ENCODE data around the gene CATSPER1.

DNA sequence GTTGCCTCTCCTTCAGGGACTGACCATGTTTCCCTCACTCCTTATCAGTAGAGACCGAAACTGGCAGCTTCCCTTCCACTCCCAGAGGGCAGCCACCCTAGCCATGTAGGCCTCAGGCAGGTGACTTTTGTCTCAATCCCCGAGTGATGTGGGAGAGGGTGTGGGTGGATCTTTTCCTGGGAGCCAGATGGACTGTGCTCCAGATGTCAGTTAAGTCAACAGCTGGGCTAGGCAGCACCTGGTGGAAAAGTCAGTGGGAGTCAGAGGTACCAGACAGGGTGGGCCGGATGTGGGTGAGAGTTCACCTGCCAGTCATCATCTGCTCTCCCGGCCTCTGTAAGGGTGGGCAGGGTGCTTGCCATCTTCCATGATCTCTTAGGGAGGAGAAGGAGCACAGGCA is 22.1 kb downstream of the CATSPER1 start:
- TF ChIP-seq, protein P1, sequence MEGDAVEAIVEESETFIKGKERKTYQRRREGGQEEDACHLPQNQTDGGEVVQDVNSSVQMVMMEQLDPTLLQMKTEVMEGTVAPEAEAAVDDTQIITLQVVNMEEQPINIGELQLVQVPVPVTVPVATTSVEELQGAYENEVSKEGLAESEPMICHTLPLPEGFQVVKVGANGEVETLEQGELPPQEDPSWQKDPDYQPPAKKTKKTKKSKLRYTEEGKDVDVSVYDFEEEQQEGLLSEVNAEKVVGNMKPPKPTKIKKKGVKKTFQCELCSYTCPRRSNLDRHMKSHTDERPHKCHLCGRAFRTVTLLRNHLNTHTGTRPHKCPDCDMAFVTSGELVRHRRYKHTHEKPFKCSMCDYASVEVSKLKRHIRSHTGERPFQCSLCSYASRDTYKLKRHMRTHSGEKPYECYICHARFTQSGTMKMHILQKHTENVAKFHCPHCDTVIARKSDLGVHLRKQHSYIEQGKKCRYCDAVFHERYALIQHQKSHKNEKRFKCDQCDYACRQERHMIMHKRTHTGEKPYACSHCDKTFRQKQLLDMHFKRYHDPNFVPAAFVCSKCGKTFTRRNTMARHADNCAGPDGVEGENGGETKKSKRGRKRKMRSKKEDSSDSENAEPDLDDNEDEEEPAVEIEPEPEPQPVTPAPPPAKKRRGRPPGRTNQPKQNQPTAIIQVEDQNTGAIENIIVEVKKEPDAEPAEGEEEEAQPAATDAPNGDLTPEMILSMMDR (IDR thresholded peaks at IDR 0.05), result no peak
- TF ChIP-seq POLR2A (IDR thresholded peaks at IDR 0.05), result no peak
